Brain microvascular endothelial cell (primary cell): ENCODE results near the gene OR2AG1.
"Not testable (repeated sequence)": the region's sequence is repeated elsewhere in the genome, so short reads cannot be mapped to it uniquely, and the experiment has no call there.

Experiments used
- DNase-seq: peaks from one replicate; pipeline ENCODE4 v3.0.0-alpha.2; 2020
- H3K27ac ChIP-seq: fragments of 250-450 bp; sonication (Bioruptor Pico); 2 replicates; pipeline ENCODE4 v1.5.1; 2020; ENCODE audit warnings: mild to moderate bottlenecking, moderate library complexity
- H3K27me3 ChIP-seq: fragments of 250-450 bp; sonication (Bioruptor Pico); replicated peaks from 2 replicates; pipeline ENCODE4 v1.5.1; 2020; ENCODE audit warnings: mild to moderate bottlenecking
- H3K36me3 ChIP-seq: fragments of 250-450 bp; sonication (Bioruptor Pico); replicated peaks from 2 replicates; pipeline ENCODE4 v1.5.1; 2020; ENCODE audit warnings: mild to moderate bottlenecking
- H3K4me3 ChIP-seq: 2 replicates; pipeline ENCODE4 v1.5.1; 2011; ENCODE audit warnings: low read depth, mild to moderate bottlenecking, control low read depth, low read length, moderate library complexity
- CTCF ChIP-seq: IDR thresholded peaks from 2 replicates; pipeline ENCODE4 v1.5.1; 2011; ENCODE audit warnings: low read depth, mild to moderate bottlenecking, moderate library complexity, low read length, control low read depth, inconsistent platforms; ENCODE audit errors: missing control alignments
- in situ Hi-C: cut with HindIII; loops from 2 replicates; pipeline ENCODE4 v1.10.0; 2017; ENCODE audit warnings: low sequenced_read_pairs, low pct_ligation_motif_present

The OR2AG1 gene

DNA sequence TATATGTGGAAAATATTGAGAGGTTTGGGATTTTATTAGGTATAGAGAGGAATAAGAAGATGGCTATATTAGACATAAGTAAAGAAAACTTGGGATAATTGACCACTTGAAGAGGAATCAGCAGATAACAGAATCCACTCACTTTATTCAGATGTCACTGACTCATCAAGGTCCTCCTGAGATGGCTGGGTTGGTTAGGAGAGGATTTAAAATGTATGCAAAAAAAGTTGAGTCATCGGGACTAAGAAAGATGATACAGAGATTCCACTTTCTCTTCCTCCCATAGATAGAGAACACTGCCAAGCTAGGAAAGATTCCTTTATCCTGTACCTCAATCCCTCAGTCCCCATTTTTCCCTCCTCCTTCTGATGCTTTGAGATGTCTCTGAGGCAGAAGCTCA, 16.6 kb downstream of the OR2AG1 start, which contains the start of gene OR6A2:
OR6A2 (minus strand) TSS at position 288 of the 400 bp plus-strand sequence. CDS start 3,981 bp downstream, outside the sequence.
- in situ Hi-C loops, result no loop called here
- H3K4me3 ChIP-seq, result no peak within 1 kb of the TSS
- DNase-seq, result peak; percentile 8
- no peak for TF ChIP-seq CTCF
- no peaks in the 10 kb centered on the region for H3K27me3 ChIP-seq
- H3K27ac ChIP-seq, result no peak within 1 kb of the TSS
- H3K36me3 ChIP-seq, result no peaks in the 10 kb centered on the region

- H3K27ac ChIP-seq, DNase-seq, H3K36me3 ChIP-seq, H3K27me3 ChIP-seq, H3K4me3 ChIP-seq, in situ Hi-C loops: not testable (repeated sequence)
These were observed 18.3 kb downstream of the OR2AG1 start for GRCh38 chr11:6801075-6801474.

DNA sequence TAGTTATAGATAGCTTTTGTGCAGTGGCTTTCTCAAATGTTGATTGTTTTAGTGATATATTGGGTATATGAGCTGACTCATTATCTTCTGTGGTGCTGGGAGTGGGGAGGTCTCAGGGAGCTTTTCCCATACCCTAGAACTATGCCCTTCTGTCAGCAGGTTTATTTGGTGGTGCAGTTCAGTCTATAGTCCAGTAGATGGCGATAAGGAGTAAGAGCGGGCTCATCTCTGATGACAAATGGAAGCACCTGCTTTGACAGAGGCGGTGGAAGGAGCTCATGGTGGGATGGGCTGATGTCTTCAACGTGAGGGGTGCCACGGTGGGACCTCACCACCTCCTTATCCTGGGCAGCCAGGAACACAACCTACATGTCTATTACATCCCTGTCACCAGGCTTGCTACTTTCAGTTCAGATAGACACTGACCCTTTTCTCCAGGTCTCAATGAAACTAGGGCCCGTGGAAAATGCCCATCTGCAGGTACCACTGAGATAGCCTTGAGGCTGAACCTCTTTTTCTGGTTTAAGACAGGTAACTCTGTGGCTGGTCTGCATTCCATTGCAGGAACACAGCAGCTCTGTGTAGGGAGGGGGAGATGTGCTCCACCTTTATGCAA, 29.7 kb downstream of the OR2AG1 start:
- peak; percentile 95 for TF ChIP-seq CTCF
- in situ Hi-C loops, result no loop called here
- DNase-seq, result peak; percentile 22

GRCh38 chr11:6813656-6814055, 30.8 kb downstream of the OR2AG1 start:
- TF ChIP-seq CTCF, result no peak
- H3K27me3 ChIP-seq, result no peaks in the 10 kb centered on the region
- H3K4me3 ChIP-seq, result no peak overlapping the region
- H3K36me3 ChIP-seq, result no peaks in the 10 kb centered on the region
- in situ Hi-C loops, result no loop called here
- H3K27ac ChIP-seq, result no peak overlapping the region
- DNase-seq, result no peak

More for the DNA sequence above, 29.7 kb downstream of the OR2AG1 start:
- Histone ChIP-seq H3K36me3 (no peaks in the 10 kb centered on the region), H3K27ac (no peak overlapping the region), H3K27me3 (no peaks in the 10 kb centered on the region), H3K4me3 (no peak overlapping the region)

- DNase-seq, result no peak
- Histone ChIP-seq H3K4me3 (no peak overlapping the region), H3K27ac (no peak overlapping the region), H3K27me3 (no peaks in the 10 kb centered on the region), H3K36me3 (no peaks in the 10 kb centered on the region)
- peak; percentile 3 for TF ChIP-seq CTCF
- in situ Hi-C loops, result no loop called here
These were observed 34.9 kb downstream of the OR2AG1 start for GRCh38 chr11:6817694-6818093.

DNA sequence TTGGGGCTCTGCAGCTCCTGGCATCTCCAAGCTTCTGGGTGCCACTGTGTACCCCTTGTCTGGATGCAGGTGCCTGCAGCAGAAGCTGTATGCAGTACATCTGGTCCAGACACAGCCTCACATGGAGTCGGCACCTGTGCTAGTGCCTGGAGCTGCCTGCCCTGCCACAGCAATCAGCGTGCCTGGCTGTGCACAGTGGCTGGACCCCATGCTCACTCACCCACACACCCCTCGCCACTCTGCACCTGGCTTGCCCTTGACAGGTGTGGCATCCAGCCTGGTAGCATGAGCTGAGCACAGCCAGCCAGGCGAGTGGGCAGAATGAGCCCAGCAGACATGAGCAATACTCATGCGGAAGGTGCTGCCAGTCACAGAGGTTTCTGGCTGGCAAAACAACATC, 36.1 kb downstream of the OR2AG1 start:
- no peaks in the 10 kb centered on the region for H3K36me3 ChIP-seq
- H3K27ac ChIP-seq, result no peak overlapping the region
- no peak for DNase-seq
- TF ChIP-seq CTCF, result no peak
- no peak overlapping the region for H3K4me3 ChIP-seq
- in situ Hi-C loops, result no loop called here
- H3K27me3 ChIP-seq, result no peaks in the 10 kb centered on the region
